ENCODE data around the gene LRRC53. TPM values are rescaled to one million over a fixed set of nuclear protein-coding genes. Genes with fewer than 3 reads are reported as not detected.

The LRRC53 gene
- total and polyA plus RNA-seq, 8 donors, result not detected

- no peak for DNase-seq
- H3K4me1 ChIP-seq, result peaks cover 0 to 17% (median 0%) of the 10 kb centered on the region in 4 donors
- 43 to 62% (median 58%) methylated on average over 3 of the region's 3 CpGs for WGBS, 5 donors
- H3K9me3 ChIP-seq, result no peaks in the 10 kb centered on the region
- intact Hi-C loops (cut with DNase I; ENCODE audit: low total_unique reads), result no loop called here
- H3K27ac ChIP-seq, result no peak overlapping the region
- H3K36me3 ChIP-seq, result no peaks in the 10 kb centered on the region
- H3K27me3 ChIP-seq, result no peaks in the 10 kb centered on the region
- TF ChIP-seq CTCF (IDR thresholded peaks at IDR 0.05), result no peak
- no peak for TF ChIP-seq POLR2A (IDR thresholded peaks at IDR 0.05)
- TF ChIP-seq POLR2AphosphoS5 (IDR thresholded peaks at IDR 0.05), result no peak
- TF ChIP-seq EP300 (IDR thresholded peaks at IDR 0.05), result no peak
- H3K4me3 ChIP-seq, result no peak overlapping the region
Measured at GRCh38 chr1:74471470-74471869, 40.9 kb downstream of the LRRC53 start.

GRCh38 chr1:74470936-74471335 is 41.5 kb downstream of the LRRC53 start:
- H3K27ac ChIP-seq, result peak overlapping the region in 1 of 5 donors; percentile 25
- intact Hi-C loops (cut with DNase I; ENCODE audit: low total_unique reads), result no loop called here
- no peaks in the 10 kb centered on the region for H3K27me3 ChIP-seq
- TF ChIP-seq EP300 (IDR thresholded peaks at IDR 0.05) (no peak), CTCF (IDR thresholded peaks at IDR 0.05) (no peak), POLR2A (IDR thresholded peaks at IDR 0.05) (no peak), POLR2AphosphoS5 (IDR thresholded peaks at IDR 0.05) (no peak)
- no peaks in the 10 kb centered on the region for H3K36me3 ChIP-seq
- 21 to 29% (median 27%) methylated on average over 3 of the region's 3 CpGs for WGBS, 5 donors
- peaks cover 0 to 17% (median 0%) of the 10 kb centered on the region in 4 donors for H3K4me1 ChIP-seq
- H3K4me3 ChIP-seq, result no peak overlapping the region
- DNase-seq, result peak in 1 of 2 donors; percentile 46
- H3K9me3 ChIP-seq, result no peaks in the 10 kb centered on the region

- Histone ChIP-seq H3K27me3 (no peaks in the 10 kb centered on the region), H3K9me3 (no peaks in the 10 kb centered on the region), H3K4me1 (peaks cover 0 to 17% (median 0%) of the 10 kb centered on the region in 4 donors), H3K36me3 (no peaks in the 10 kb centered on the region), H3K4me3 (no peak overlapping the region), H3K27ac (no peak overlapping the region)
- TF ChIP-seq POLR2A (IDR thresholded peaks at IDR 0.05) (no peak), CTCF (IDR thresholded peaks at IDR 0.05) (no peak), EP300 (IDR thresholded peaks at IDR 0.05) (no peak), POLR2AphosphoS5 (IDR thresholded peaks at IDR 0.05) (no peak)
- peak in 1 of 2 donors; percentile 50 for DNase-seq
- WGBS, 5 donors, result 51 to 72% (median 68%) methylated on average over 3 of the region's 3 CpGs
- intact Hi-C loops (cut with DNase I; ENCODE audit: low total_unique reads), result no loop called here
Measured at GRCh38 chr1:74470251-74470650, 42.2 kb downstream of the LRRC53 start.

- intact Hi-C loops (cut with DNase I; ENCODE audit: low total_unique reads), result no loop called here
- no peak overlapping the region for H3K27ac ChIP-seq
Measured at GRCh38 chr1:74468982-74469603, 43.3 kb downstream of the LRRC53 start.

More at GRCh38 chr1:74468982-74469603, 43.3 kb downstream of the LRRC53 start:
- peak in 1 of 2 donors; percentile 71 for DNase-seq
- Histone ChIP-seq H3K27me3 (no peaks in the 10 kb centered on the region), H3K4me1 (peaks cover 0 to 17% (median 0%) of the 10 kb centered on the region in 4 donors), H3K9me3 (no peaks in the 10 kb centered on the region), H3K36me3 (no peaks in the 10 kb centered on the region), H3K4me3 (no peak overlapping the region)
- WGBS, 5 donors, result 4 to 12% (median 8%) methylated on average over 2 of the region's 2 CpGs
- peak in 5 of 7 experiments; percentile 30 to 56 (median 37) for TF ChIP-seq CTCF (IDR thresholded peaks at IDR 0.05)
- TF ChIP-seq POLR2AphosphoS5 (IDR thresholded peaks at IDR 0.05), result no peak
